SW 1271 (cell line): ENCODE data around the gene SCNN1B.
"Not testable (repeated sequence)": the region's sequence is repeated elsewhere in the genome, so short reads cannot be mapped to it uniquely, and the experiment has no call there.

Experiments used
- DNase-seq, 2 experiments: peaks; one replicate each; lab custom pipeline; 2025; lab: John Stamatoyannopoulos, UW

SCNN1B gene

GRCh38 chr16:23355106-23355670, 53.1 kb downstream of the SCNN1B start:
- no peak for DNase-seq

DNA sequence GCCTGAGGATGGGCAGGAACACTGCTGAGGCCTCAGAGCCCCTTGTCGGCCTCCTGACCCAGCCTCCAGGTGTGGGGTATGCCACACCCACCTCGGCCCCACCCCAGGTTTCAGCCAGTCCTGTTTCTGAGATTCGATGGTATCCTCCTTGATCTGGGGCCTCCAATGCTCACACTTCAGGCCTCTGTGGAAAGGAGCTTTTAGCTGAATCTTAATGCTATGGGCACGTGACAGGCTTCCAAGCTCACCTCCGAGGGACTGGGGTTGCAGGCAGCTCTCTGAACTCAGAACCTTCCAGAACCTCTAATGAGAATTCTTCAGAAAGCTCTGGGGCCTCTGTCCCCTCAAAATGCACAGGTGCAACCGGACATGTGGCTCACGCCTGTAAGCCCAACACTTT, 54.8 kb downstream of the SCNN1B start:
- DNase-seq, result no peak

DNA sequence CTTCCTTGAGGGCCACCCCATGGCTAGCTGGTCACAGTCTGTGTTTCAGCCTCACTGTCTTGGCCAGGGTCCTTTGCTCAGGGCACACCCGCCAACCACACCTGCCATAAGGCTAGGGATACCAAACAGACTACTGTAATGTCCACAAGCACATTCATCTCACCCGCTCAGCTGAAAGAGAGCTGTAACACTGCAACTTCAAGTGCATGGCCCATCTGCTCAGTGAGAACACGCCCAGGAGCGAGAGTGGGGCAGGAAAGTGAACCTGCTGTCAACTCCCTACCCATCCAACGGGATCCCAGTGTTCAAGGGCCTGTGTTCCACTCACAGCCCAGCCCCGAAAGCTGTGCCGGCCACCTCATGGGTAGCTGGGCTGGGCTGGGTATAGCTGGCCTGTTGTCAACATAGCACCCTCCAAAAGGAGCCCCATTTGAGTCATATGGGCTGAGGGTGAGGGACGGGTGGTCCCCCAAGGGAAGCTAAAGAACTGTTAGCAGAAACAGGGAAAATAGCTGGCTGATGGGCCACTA, 55.7 kb downstream of the SCNN1B start:
- DNase-seq, result no peak

DNA sequence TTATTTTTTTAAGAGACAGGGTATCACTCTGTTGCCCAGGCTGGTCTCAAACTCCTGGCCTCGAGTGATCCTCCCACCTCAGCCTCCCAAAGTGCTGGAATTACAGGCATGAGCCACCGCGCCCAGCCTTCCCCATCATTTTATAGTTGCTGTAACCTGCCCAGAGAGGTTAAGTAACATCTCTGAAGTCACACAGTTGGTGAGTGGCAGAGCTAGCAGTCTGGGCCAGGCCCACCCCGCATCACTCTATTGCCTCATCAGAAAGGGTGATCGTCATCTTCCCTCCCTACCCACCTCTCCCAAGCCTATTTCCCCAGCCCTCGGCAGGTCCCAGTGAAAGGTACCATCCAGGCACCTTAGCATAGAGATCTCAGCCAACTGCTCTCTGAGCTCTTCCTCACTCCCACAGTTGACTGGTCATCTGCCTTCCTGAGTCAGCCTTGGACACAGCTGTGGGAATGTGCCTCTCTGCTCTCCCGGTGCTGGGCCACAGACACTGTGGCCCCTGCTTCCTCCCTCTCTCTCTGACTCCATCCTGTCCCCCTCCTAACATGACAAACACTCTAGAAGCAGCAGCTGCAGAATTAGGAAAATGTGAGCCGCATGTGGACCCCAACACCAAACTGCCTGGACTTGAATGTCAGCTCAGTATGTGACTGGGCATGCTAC, 57.1 kb downstream of the SCNN1B start:
- DNase-seq, result no peak

GRCh38 chr16:23362460-23363317, 60.6 kb downstream of the SCNN1B start:
- DNase-seq, result no peak

DNA sequence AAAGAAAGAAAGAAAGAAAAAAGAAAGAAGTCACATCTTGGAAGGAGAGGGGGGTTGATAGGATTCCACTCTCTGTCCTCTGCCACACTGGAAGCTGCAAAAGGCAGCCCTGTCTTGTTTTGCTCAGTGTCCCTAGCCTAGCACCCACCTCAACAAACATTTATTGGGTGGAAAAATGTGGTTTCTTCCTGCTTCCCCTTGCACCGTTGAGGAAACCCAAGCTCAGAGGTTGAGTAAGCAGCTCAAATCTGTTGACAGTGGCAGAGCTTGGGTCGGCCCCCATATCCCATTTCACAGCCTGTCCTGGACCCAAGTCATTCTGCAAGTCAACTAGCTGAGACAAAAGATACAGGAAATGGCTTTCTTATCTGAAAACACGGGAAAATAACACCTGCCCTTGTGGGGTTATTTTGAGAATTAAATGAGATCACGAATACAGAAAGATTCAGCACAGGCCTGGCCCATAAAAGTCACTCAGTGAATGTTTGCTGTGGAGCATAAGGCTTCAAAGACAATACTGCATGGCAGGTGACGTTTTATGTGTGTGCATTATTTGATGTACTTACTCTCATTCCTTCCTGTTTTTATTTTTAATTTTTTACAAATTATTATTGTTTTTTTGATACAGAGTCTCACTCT, 63.6 kb downstream of the SCNN1B start:
- DNase-seq, result no peak

GRCh38 chr16:23366341-23366740, 64.2 kb downstream of the SCNN1B start:
- not testable (repeated sequence) for DNase-seq

GRCh38 chr16:23367564-23367963, 65.5 kb downstream of the SCNN1B start:
- no peak for DNase-seq

- DNase-seq, result no peak
Measured at GRCh38 chr16:23367988-23368387, 65.9 kb downstream of the SCNN1B start.

DNA sequence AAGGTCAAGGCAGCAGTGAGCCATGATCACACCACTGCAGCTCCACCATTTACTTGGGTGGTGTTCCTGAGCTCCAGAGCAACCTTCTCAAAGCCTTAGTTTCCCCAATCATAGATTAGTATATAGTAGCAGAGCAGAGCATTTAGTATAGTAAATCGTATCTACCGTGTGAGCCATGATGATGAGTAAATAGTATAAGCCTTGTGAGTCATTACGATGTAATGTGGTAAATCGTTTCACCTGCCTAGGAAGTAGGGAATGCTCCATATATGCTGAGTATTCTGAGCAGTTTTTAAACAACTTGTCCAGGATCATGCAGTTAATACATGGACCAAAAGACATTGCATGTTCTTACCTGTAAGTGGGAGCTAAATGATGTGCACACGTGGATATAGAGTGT, 66.4 kb downstream of the SCNN1B start:
- DNase-seq, result no peak

DNA sequence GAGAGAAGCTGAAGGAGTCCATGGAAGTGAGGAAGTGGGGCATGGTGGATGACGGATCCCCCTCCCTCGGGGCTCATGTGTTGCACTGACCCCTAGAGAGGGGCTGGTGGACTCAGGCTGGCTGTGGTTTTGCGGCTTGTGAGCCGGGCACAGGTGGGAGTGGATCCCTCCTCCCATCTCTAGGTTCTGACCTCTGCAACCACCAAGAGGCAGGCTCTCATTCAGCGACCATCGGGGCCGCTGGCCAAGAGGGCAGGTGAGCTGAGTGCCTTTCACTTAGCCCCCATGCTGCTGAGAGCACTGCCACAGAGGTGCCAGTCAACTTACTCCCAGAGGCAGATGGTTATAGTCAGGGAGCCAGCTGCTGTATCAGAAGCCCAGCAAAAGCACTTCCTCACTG, 67.3 kb downstream of the SCNN1B start:
- DNase-seq, result no peak

DNA sequence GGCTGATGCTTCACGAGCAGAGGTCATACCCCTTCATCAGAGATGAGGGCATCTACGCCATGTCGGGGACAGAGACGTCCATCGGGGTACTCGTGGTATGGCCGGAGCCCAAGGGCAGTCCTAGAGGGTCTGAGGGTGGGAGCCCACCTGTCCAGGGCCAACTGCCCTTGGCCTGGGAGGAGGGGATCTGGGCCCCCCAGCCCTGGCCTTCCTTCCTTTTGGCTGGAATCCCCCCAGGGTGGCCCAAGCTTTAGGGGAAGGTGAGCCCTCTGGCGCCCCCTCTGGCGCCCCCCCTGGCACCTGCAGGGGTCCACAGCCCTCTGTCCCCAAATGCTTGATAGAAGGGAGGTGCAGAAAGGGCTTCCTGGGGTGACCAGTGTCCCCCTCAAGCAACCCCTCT, 69.3 kb downstream of the SCNN1B start:
- no peak for DNase-seq

DNA sequence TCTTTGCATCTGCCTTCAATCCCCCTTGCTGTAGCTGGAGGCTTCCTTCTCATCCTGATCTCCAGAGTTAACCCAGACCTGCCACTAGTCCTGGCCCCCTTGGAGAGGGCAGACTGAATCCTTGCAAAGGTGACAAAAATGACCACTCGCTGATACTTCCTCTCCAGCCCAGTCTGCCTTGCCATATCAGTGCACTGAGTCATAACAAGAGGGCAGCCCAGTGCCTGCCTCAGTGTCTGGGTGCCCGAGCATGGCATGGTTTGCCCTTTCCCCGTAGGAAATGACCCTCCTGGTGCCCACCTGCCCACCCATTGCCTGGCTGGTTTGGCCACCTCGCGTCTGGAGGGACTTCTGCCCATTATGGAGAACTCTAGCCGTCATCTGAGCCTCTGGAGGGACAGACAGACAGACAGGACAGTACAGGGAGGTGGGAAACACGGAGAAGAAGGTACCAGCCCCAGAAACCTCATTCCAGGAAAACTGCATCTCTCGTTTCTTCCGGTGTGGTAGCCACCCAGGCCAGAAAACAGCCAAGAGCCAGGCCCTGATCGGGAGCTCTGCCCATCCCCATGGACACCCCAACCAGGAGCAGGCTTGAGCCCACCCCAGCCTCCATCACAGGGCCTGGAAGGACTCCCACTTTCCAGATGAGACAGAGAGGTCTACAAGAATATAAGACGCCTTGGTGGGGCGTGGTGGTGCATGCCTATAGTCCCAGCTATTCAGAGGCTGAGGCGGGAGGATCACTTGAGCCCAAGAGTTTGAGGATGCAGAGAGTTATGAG, 71.5 kb downstream of the SCNN1B start:
- no peak for DNase-seq

GRCh38 chr16:23374721-23375510, 72.8 kb downstream of the SCNN1B start:
- no peak for DNase-seq

DNA sequence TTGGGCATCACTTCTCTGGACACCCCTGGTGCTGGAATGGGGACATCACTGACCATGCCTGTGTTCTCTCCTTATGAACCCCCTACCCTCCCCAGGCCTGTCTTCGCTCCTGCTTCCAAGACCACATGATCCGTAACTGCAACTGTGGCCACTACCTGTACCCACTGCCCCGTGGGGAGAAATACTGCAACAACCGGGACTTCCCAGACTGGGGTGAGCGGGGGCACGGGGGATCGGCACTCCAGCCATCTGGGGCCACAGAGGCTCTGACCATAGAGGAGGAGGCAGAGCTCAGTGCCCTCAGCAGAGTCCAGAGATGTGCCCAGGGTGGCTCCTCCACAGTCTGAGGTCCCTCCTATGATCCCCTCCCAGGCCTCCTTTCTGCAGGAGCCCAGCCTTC, 73.5 kb downstream of the SCNN1B start:
- DNase-seq, result no peak

DNA sequence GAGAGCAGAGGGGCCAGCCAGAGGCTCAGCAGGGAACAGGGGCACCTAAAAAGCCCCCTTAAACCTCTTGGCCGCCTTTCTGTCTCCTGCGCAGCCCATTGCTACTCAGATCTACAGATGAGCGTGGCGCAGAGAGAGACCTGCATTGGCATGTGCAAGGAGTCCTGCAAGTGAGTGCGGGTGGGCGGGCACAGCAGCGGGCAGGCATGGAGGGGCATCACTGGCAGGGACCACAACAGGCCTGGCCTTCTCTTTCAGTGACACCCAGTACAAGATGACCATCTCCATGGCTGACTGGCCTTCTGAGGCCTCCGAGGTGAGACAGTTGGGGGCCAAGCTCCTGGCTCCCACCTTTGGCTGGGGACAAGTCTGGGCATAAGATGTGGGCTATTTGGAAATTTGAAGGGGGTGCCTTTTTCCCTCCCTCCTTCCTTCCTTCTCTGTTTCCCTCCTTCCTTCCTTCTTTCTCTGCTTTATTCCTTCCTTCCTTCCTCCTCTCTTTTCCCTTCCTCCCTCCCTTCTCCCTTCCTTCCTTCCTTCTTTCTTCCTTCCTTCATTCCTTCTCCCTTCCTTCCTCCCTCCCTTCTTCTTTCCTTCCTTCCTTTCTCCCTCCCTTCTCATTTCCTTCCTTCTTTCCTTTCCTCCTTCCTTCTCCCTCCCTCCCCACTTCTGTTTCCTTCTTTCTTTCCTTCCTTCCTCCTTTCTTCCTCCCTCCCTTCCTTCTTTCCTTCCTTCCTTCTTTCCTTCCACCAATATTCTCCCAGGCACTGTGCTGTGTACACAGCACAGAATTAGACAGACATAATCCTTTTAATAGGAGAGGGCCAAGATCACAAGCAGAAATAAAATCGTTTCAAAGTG, 75.2 kb downstream of the SCNN1B start:
- DNase-seq, result no peak

DNA sequence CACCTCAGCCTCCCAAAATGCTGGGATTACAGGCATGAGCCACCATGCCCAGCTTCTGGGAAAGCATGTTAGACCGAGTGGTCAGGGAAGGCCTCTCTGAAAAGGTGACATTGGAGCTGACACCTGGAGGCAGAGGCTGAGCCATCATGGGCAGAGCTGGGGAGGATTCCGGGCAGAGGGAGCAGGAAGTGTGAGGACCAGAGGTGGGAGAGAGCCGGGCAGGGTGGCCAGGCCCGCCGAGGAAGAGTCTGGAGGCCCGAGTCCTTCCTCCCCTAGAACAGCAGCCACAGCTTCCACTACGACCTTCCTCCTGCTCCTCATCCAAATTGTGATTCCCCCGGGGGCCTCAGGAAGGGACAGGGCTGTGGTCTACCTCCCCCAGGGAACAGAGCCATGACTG, 76.2 kb downstream of the SCNN1B start:
- no peak for DNase-seq

GRCh38 chr16:23378921-23379320, 76.8 kb downstream of the SCNN1B start:
- no peak for DNase-seq

GRCh38 chr16:23379707-23380106, 77.6 kb downstream of the SCNN1B start:
- no peak for DNase-seq

DNA sequence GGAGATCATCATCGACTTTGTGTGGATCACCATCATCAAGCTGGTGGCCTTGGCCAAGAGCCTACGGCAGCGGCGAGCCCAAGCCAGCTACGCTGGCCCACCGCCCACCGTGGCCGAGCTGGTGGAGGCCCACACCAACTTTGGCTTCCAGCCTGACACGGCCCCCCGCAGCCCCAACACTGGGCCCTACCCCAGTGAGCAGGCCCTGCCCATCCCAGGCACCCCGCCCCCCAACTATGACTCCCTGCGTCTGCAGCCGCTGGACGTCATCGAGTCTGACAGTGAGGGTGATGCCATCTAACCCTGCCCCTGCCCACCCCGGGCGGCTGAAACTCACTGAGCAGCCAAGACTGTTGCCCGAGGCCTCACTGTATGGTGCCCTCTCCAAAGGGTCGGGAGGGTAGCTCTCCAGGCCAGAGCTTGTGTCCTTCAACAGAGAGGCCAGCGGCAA, 78.4 kb downstream of the SCNN1B start:
- DNase-seq, result no peak
